ENCODE measurements around the gene SPANXN1.
"Not testable (repeated sequence)": the region's sequence is repeated elsewhere in the genome, so short reads cannot be mapped to it uniquely, and the experiment has no call there.

SPANXN1 gene, protein sequence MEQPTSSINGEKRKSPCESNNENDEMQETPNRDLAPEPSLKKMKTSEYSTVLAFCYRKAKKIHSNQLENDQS

DNA sequence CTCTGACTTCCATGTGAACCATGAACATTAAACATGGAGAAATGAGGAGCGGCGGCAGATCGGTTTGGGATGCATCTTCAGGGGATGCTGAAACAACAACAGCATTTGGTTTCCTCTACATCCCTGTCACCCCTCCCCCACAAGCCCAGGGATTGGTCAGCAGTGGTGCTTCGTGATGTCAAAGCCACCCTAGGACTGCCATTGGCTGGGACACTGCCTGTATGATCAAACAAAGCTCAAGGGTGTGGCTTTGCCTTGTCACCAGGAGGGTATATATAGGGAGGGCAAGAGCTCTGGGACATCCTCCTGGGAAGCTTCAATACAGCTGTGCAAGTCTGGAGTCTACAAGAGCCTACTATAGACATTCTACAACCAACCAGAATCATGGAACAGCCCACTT lies at the start of gene SPANXN1:
TSS of gene SPANXN1 (plus strand) at position 301 of the 400 bp plus-strand sequence. CDS start at position 385, 84 bp downstream.
- not testable (repeated sequence) for DNase-seq

DNA sequence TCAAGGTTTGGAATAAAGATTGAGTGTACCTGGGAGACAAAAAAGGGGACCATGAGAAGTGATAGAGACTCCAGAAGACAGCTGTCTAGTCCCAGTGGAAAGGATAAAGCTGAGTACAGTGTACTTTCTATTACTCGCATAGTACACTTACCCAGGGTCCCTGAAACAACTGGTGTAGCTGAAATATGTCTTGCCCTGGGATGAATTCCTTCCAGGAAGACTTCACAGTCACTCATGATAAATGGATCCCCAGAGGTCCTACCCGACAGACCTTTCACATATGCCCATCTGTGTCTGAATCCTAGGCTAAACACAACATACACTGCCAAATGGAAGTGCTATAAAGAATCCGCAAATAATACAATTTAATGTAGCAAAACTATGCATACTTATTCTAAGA lies 48.2 kb upstream of the SPANXN1 start:
- no peak for DNase-seq

DNA sequence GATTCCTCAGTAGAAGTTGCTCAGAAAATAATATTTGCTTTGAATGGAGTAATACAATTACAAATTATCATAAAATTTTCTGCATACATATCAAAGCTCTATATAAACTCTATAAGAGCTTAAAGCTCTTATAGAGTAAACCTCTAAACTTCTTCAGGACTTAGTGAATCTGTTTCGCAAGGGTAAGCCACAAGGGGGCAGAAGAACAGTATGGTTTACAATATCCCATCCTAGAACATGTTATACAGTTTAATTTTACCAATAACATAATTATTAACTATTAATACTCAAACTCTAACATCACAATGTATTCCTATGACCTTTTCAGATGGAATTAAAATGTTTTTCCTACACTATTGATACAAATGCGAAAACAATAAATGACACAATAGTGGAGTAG lies 33.8 kb upstream of the SPANXN1 start:
- DNase-seq, result no peak

DNA sequence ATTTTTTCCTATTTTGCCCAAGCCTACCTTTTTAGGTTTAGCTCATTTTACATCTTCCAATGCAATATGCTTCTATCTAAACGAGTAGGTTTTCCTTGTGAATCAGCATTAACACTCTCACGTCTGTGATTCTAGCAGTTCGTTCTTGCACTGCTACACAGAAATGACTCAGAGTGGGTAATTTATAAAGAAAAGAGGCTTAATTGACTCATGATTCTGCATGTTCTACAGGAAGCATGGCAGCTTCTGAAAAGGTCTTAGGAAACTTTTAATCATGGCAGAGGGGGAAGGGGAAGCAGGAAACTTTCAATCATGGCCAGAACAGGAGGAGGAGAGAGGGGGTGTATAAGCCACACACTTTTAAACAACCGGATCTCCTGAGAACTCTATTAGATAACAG lies 44.9 kb downstream of the SPANXN1 start:
- no peak for DNase-seq
